GM18502 (cell line): ENCODE results near the gene GSE1.

Experiments
- ATAC-seq: cut with Tn5 transposase; IDR thresholded peaks from one replicate; pipeline ENCODE4 v1.9.1; 2021; ENCODE audit warnings: mild to moderate bottlenecking; ENCODE audit not compliant: unreplicated experiment, poor library complexity

The GSE1 gene

GRCh38 chr16:85655216-85656129 lies 42.4 kb downstream of the GSE1 start:
- no peak for ATAC-seq

GRCh38 chr16:85656351-85657266 lies 43.5 kb downstream of the GSE1 start:
- no peak for ATAC-seq

DNA sequence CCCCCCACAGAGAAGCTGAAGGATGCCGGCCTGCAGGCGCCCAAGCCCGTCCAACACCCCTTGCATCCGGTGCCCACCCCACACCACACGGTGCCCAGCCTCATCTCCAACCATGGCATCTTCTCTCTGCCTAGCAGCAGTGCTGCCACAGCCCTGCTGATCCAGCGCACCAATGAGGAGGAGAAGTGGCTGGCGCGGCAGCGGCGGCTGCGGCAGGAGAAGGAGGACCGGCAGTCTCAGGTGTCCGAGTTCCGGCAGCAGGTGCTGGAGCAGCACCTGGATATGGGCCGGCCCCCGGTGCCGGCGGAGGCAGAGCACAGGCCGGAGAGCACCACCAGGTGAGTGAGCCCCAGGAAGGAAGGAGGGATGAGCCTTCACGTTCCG lies 44.1 kb downstream of the GSE1 start:
- ATAC-seq = no peak

GRCh38 chr16:85657996-85658395 lies 44.9 kb downstream of the GSE1 start:
- ATAC-seq = no peak

DNA sequence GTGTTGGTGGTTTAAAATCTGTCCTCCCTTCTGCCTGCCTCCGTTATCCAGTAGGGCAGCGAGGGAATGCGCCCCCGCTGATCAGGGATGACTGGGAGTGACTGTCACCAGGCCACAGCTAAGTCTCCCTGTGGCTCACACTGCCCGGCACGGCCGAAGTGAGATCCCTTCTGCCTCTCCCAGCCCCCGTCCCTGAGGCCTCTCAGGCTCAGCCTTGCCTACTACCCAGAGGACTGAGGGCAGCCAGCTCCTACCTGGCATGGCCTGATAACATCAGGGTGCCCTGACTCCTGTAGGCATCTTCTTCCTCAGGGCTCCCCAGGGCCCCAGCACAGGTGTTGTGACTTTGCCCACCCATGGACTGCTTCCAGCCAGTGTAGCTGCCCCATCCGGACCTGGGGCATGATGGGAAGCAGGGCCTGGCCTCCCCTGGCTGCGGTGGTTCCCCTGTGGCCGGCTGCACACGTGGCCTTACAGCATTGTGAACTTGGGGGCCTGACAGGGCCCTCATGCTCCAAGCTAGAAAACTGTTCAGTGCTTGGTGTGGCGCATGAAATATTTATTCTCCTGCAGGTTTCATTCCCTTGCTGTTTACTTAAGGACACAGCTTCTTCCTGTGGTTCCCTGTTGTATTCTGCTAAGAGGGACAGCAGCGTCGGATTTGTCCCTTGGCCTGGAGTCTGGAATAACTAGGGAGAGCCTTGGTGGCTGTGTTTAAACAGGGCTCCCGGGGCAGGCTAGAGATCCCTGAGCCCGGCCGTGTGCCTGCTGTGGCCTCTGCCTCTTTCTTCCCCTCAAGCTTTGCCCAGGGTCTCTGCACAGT lies 45.6 kb downstream of the GSE1 start:
- ATAC-seq = no peak

- no peak for ATAC-seq
These were observed 46.2 kb downstream of the GSE1 start for GRCh38 chr16:85659336-85659735.

DNA sequence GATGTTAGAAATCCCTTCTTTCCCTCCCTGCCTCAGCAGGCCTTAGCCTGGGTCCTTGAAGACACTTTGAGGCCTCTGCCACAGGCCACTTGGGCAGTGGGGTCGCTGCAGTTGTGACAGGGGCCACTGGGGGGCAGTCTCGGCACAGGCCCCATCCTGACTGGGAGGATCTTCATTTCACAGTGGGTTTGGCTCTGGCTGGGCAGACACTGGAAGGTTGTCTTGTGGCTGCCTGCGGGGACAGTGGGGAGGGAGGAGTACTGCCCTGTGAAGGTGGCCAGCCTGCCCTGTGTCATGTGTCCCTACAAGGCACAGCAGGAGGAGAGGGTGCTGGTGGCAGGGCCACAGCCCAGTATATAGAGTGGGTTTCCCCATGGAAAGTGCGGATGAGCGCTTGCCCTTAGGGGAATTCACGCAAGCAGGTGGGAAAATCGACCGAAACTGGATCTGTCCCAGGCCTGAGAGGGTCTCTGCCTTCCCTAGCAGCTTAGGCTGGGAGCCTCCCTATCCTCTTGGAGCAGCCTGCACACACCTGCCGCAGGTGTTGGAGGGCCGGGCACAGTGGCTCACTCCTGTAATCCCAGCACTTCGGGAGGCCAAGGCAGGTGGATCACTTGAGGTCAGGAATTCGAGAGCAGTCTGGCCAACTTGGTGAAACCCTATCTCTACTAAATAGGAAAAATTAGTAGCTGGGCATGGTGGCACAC lies 46.8 kb downstream of the GSE1 start:
- ATAC-seq = no peak

GRCh38 chr16:85660843-85661739 lies 48.0 kb downstream of the GSE1 start:
- ATAC-seq = no peak

GRCh38 chr16:85661740-85662481 lies 48.8 kb downstream of the GSE1 start:
- no peak for ATAC-seq

DNA sequence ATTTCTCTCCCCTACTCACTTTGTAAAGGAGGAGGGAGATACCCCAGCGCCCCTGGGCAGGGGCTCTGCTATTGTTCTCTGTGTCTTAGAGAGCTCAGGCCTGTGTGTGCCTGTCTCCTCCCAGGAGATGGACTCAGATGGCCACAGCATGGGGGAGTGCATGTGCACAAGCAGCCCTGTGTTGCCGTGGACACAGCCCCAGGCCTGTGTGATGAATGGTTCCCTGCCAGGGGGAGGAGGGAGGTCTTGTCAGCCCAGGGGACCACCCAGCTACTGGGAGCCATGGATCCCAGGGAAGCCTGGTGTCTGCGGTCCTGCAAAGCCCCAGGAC lies 49.3 kb downstream of the GSE1 start:
- ATAC-seq = no peak

DNA sequence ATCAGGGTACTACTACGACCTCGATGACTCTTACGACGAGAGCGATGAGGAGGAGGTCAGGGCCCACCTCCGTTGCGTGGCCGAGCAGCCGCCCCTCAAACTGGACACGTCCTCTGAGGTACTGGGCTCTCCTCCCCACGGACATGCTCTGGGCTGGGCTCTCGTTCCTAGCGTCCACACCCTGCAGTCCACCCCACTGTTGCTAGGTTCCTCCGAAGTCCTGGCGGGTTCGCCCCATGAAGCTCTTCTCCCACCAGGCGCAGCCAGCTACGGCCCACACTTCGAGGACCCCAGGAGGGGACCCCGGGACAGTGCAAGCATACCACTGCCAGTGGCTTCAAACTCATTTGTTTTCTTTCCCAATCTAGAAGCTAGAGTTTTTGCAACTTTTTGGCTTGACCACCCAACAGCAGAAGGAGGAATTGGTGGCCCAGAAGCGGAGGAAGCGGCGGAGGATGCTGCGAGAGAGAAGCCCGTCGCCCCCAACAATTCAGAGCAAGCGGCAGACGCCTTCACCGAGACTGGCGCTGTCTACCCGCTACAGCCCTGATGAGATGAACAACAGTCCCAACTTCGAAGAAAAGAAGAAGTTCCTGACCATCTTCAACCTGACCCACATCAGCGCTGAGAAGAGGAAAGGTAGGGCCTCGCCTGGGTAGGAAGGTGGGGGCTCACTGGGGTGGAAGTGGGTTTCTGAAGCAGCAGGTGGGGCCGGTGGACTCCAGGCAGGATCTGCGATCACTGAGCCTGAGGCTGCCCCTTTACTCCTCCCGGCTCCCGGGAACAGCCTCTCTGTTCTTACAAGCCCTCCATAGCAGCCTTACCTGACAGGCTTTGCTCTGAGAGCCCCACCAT lies 50.1 kb downstream of the GSE1 start:
- ATAC-seq = no peak

GRCh38 chr16:85663891-85664321 lies 50.8 kb downstream of the GSE1 start:
- no peak for ATAC-seq

- ATAC-seq = no peak
These were observed 51.7 kb downstream of the GSE1 start for GRCh38 chr16:85664580-85665372.

DNA sequence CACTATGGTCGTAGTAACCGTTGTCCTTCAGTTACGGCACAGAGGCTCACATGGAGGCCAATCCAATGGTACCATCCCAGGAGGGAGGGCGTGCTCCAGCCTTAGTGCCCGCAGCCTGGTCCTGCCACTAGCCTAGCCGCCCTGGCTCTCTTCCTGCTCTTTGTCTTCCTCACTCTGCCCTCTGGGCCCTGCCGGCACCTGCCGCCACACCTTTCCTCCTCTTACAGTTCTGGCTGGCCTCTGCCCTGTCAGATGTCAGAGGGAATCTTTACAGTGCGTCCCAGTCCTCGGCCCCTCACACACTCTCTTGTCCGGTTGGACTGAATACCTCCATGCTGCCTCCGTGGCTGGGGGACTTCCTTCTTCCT lies 52.2 kb downstream of the GSE1 start:
- no peak for ATAC-seq

DNA sequence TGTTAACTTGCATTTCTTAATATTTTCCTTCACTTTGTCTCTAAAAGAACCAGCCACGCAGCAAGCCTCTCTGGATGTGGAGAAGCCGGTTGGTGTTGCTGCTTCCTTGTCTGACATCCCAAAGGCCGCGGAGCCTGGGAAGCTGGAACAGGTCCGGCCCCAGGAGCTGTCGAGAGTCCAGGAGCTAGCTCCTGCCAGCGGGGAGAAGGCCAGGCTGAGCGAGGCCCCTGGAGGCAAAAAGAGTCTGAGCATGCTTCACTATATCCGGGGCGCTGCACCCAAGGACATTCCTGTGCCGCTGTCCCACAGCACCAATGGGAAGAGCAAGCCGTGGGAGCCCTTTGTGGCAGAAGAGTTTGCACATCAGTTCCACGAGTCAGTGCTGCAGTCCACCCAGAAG lies 52.8 kb downstream of the GSE1 start:
- no peak for ATAC-seq

DNA sequence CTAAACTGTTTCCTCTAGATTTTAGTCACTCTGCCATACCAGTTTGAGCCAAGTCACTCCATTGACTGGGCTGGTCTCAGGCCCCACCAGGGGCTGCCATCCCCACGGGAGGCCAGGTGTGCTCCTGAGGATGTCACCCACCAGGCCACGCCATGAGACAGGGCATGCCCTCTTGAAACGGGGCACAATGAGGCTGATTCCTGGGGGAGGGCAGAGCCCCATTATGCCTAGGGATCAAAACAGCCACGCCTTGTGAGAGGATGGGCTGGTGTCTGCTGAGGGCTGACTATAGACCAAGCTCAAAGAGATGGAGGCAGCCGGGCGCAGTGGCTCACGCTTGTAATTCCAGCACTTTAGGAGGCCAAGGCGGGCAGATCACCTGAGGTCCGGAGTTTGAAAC lies 54.1 kb downstream of the GSE1 start:
- no peak for ATAC-seq
